NT2/D1 (cell line): ENCODE measurements around the gene NR3C2.

Experiments
- DNase-seq: peaks from one replicate; pipeline ENCODE4 v3.0.0-alpha.2; 2011; ENCODE audit warnings: low read depth, low spot score
- H3K27me3 ChIP-seq: 2 replicates; pipeline ENCODE4 v1.6.0; 2011; ENCODE audit warnings: mild to moderate bottlenecking; ENCODE audit not compliant: insufficient read length, insufficient read depth
- H3K36me3 ChIP-seq: 2 replicates; pipeline ENCODE4 v1.6.1; 2011; ENCODE audit warnings: mild to moderate bottlenecking, low read length, mixed read lengths; ENCODE audit not compliant: insufficient read depth, insufficient read length
- H3K4me1 ChIP-seq: 2 replicates; pipeline ENCODE4 v1.5.1; 2011; ENCODE audit not compliant: insufficient read depth, insufficient read length
- H3K4me3 ChIP-seq: 2 replicates; pipeline ENCODE4 v1.5.1; 2011; ENCODE audit warnings: low read depth; ENCODE audit not compliant: insufficient read length
- H3K9ac ChIP-seq: 2 replicates; pipeline ENCODE4 v1.6.0; 2011; ENCODE audit warnings: low read depth; ENCODE audit not compliant: insufficient read length
- H3K9me3 ChIP-seq: 2 replicates; pipeline ENCODE4 v1.5.1; 2011; ENCODE audit warnings: mild to moderate bottlenecking, low read length; ENCODE audit not compliant: insufficient read depth
- SUZ12 ChIP-seq: IDR thresholded peaks from 2 replicates; pipeline ENCODE4 v1.6.1; 2011; ENCODE audit not compliant: insufficient read length, insufficient read depth; ENCODE audit errors: extremely low read depth
- YY1 ChIP-seq: IDR thresholded peaks from 2 replicates; pipeline ENCODE4 v1.6.1; 2011; ENCODE audit not compliant: insufficient read length, insufficient read depth
- ZNF274 ChIP-seq: IDR thresholded peaks from 2 replicates; pipeline ENCODE4 v1.6.1; 2011; ENCODE audit warnings: mild to moderate bottlenecking, low read depth, low read length

The NR3C2 gene

DNA sequence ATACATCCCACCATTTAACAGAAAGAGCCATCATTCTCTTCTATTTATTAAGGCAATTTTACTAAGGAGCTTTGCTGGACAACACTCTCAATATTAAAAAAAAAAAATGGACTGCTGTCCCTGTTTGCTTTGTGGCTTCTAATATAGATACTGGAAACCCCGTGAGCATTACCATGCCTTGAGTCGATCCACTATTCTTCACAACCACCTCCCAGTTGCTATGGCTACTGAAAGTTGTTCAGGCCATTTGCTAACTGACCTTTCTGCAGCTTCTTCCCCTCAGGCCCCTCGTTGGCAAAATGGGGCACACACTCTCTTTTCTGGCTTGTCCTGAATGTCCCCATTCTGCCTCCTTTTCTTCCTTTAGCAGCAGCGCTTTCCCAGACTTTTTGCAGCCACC, 340.4 kb downstream of the NR3C2 start:
- no peak for TF ChIP-seq YY1
- TF ChIP-seq ZNF274 = no peak
- TF ChIP-seq SUZ12 = no peak
- no peak for DNase-seq
- H3K9me3 ChIP-seq = no peaks in the 10 kb centered on the region
- no peaks in the 10 kb centered on the region for H3K4me1 ChIP-seq
- no peaks in the 10 kb centered on the region for H3K36me3 ChIP-seq
- H3K27me3 ChIP-seq = no peaks in the 10 kb centered on the region
- H3K4me3 ChIP-seq = no peak overlapping the region
- H3K9ac ChIP-seq = no peak overlapping the region

DNA sequence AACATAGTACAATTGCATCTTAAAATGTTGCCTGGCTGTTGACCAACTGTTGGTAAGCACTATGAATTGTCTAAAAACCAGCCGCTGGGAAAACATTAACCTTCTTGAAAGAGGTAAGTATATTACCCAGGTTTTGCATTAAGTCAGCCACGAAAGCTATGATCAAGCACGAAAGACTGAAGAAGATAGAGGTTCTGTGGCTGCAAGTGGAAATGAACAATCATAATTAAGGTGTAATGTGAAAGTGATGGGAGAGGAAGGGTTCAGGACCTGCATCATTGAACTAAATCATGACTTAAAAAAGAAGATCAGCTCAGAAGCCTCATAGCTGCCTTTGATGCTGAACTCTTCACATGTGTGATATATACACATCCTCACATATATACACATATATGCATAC, 341.0 kb downstream of the NR3C2 start:
- Histone ChIP-seq H3K36me3 (no peaks in the 10 kb centered on the region), H3K27me3 (no peaks in the 10 kb centered on the region), H3K9ac (no peak overlapping the region), H3K4me1 (no peaks in the 10 kb centered on the region), H3K4me3 (no peak overlapping the region), H3K9me3 (no peaks in the 10 kb centered on the region)
- TF ChIP-seq SUZ12 (no peak), ZNF274 (no peak), YY1 (no peak)
- DNase-seq = no peak

DNA sequence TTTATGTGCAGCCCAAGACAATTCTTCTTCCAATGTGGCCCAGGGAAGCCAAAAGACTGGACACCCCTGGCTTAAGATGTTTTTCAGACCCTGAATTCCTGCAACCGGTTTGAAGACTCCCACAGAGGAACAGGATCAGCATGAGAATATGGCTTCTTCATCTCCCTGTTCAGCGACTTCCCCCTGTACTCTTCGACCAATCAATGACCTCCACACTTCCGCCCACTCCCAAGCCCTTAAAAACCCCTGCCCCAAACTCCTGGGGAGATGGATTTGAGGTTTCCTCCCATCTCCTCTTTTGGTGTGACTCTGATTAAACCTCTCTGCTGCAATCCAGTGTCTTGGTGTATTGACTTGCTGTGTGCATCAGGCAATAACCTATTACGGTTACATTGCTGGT, 344.4 kb downstream of the NR3C2 start:
- peak; percentile 16 for DNase-seq
- no peaks in the 10 kb centered on the region for H3K36me3 ChIP-seq
- no peak for TF ChIP-seq ZNF274
- no peak for TF ChIP-seq YY1
- no peak for TF ChIP-seq SUZ12

DNA sequence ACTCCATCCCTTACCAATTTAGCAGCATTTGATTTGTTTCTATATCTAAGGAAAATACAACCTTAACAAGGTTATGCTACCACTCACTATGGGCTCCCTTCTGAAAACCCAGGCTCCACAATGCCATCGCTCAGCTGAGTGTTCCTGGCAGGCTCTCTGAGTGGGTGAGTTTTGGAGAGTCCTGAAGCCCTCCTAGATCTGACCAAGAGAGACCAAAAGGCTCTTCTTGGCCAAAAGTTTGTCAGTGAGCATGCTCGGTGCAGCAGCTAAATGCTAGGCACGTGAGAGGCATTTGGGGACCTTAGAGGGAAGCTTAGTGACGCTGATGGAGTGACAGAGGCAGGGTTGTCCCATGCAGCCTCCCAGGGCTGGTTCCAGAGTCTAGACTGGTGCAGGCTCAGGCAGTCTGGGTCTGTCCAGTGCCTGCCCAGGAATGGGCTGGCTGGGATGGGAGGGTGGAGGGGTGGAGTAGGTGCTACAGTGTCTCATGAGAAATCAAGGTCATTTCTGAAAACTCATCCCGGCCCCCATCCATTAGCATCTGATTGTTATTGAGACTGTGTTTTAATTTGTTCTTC, 346.8 kb downstream of the NR3C2 start:
- no peak for DNase-seq
- H3K9me3 ChIP-seq = no peaks in the 10 kb centered on the region
- no peak overlapping the region for H3K9ac ChIP-seq
- H3K27me3 ChIP-seq = no peaks in the 10 kb centered on the region
- TF ChIP-seq SUZ12 (no peak), YY1 (no peak), ZNF274 (no peak)
- no peaks in the 10 kb centered on the region for H3K4me1 ChIP-seq
- no peaks in the 10 kb centered on the region for H3K36me3 ChIP-seq
- H3K4me3 ChIP-seq = no peak overlapping the region

More for the DNA sequence above, 344.4 kb downstream of the NR3C2 start:
- H3K4me1 ChIP-seq = no peaks in the 10 kb centered on the region
- no peak overlapping the region for H3K9ac ChIP-seq
- H3K27me3 ChIP-seq = no peaks in the 10 kb centered on the region
- no peaks in the 10 kb centered on the region for H3K9me3 ChIP-seq
- no peak overlapping the region for H3K4me3 ChIP-seq

DNA sequence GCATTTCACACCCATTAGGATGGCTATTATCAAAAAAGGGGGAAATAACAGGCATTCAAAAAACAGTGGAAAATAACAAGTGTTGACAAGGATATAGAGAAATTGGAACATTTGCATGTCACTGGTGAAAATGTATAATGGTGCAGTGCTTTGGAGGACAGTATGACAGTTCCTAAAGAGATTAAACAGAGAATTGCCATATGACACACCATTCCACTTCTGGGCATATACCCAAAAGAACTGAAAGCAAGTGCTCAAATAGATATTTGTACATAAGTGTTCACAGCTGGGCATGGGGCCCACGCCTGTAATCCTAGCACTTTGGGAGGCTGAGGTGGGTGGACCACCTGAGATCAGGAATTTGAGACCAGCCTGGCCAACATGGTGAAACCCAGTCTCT, 348.1 kb downstream of the NR3C2 start:
- no peak for TF ChIP-seq YY1
- Histone ChIP-seq H3K27me3 (no peaks in the 10 kb centered on the region), H3K4me1 (no peaks in the 10 kb centered on the region), H3K4me3 (no peak overlapping the region), H3K9me3 (no peaks in the 10 kb centered on the region), H3K36me3 (no peaks in the 10 kb centered on the region), H3K9ac (no peak overlapping the region)
- no peak for DNase-seq

DNA sequence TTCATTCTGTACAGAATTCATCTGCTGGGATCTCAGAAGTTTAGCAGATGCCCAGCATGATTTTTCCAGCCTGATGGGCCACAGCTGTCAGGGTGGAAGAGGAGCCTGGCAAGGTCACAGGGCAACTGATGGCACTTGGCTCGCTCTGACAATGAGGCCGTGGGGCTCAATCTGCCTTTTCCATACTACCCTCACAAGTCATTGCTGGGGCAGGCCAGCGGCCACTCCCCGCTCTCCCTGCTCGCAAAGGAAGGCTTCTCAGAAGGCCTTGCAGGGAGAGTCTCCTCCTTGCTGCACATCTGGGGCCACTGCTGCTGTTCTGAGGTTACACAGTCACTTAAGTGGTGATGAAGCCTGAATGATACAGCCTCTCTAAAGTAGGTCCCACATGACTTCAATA, 349.1 kb downstream of the NR3C2 start:
- Histone ChIP-seq H3K4me3 (no peak overlapping the region), H3K36me3 (no peaks in the 10 kb centered on the region), H3K4me1 (no peaks in the 10 kb centered on the region), H3K9ac (no peak overlapping the region), H3K9me3 (no peaks in the 10 kb centered on the region), H3K27me3 (no peaks in the 10 kb centered on the region)
- no peak for DNase-seq
- TF ChIP-seq ZNF274 = no peak

DNA sequence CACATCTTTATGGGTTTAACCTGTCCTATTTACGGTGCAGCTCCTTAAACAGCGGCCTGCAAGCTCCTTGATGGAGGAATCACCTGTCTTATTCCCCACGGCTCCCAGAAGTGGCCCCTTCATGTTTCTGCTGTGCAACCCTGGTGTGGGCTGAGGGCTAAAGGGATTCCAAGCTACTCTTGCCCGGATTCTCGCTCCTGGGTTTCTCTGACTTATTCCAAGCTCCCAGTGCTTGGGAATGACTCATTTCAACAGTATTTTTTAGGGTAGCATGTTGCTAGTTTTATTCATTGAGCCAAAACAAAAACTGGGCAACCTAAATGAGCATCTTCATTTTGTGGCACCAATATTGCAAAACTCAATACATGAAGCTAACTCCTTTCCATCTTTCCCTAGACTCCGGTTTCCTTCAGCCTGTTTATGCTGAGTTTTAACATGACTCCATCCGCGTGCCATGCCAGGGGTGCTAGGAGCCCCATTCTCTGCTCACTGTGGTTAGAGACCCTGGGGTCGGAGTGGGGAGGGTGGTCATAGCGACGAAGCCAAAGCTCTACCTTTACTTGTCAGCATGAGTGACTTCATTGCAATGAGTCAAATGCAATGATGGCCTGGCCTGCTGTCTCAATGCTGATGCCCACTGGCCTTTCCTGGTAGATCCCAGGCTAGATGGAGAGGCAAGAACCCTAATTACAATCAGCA, 349.7 kb downstream of the NR3C2 start:
- H3K4me3 ChIP-seq = no peak overlapping the region
- DNase-seq = no peak
- H3K36me3 ChIP-seq = no peaks in the 10 kb centered on the region
- no peaks in the 10 kb centered on the region for H3K27me3 ChIP-seq
- H3K4me1 ChIP-seq = no peaks in the 10 kb centered on the region
- no peaks in the 10 kb centered on the region for H3K9me3 ChIP-seq
- TF ChIP-seq ZNF274 = no peak
- TF ChIP-seq YY1 = no peak
- no peak for TF ChIP-seq SUZ12
- no peak overlapping the region for H3K9ac ChIP-seq

DNA sequence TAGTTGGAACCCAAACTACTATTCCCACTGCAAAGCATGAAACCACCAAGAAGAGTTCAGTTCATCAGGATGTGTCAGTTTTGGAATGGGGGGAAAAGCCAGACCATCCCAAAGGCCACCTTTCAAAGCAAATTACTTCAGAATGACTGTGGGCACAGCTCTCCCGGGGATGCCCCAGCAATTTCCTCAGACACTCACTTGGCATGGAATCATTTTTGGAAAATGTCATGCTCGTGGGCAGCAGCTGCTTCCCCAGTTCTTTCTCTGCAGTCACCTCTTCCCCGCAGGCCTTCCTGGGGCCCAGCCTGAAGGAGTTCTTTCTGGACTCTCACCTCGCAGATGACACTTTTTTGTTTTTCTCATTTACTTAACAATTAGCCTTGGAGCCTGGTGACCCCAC, 350.3 kb downstream of the NR3C2 start:
- H3K4me1 ChIP-seq = no peaks in the 10 kb centered on the region
- no peak overlapping the region for H3K4me3 ChIP-seq
- no peaks in the 10 kb centered on the region for H3K36me3 ChIP-seq
- DNase-seq = no peak
- no peaks in the 10 kb centered on the region for H3K9me3 ChIP-seq
- no peak for TF ChIP-seq ZNF274
- no peak for TF ChIP-seq YY1
- no peak for TF ChIP-seq SUZ12
- H3K27me3 ChIP-seq = no peaks in the 10 kb centered on the region
- H3K9ac ChIP-seq = no peak overlapping the region
